Stomach (tissue), 4 donors: ENCODE measurements around the gene KIAA0232.

Experiments used
- CTCF ChIP-seq, 7 experiments: fragments of 450-650 bp in 4 of 7; fragments of 200-600 bp in 3 of 7; sonication (generic) in 3 of 7; IDR thresholded peaks; one replicate each; pipeline ENCODE4 v1.5.1; 2016 to 2019; ENCODE audit warnings: antibody characterized with exemption in 7 of 7, control low read depth in 2 of 7, mild to moderate bottlenecking in 1 of 7
- EP300 ChIP-seq: sonication (generic); formaldehyde crosslinking; IDR thresholded peaks from one replicate; pipeline ENCODE4 v1.6.1; 2017; ENCODE audit warnings: antibody characterized with exemption
- POLR2A ChIP-seq, 4 donors: fragments of 450-650 bp; IDR thresholded peaks; one replicate each; pipeline ENCODE4 v1.6.1; 2016; ENCODE audit warnings: antibody characterized with exemption in 4 of 4, control low read depth in 2 of 4, mild to moderate bottlenecking in 1 of 4, moderate library complexity in 1 of 4
- POLR2AphosphoS5 ChIP-seq, 3 donors: sonication (generic); formaldehyde crosslinking; IDR thresholded peaks; one replicate each; pipeline ENCODE4 v1.6.1; 2016; ENCODE audit warnings: antibody characterized with exemption in 3 of 3

- no peak for TF ChIP-seq CTCF (IDR thresholded peaks at IDR 0.05)
- TF ChIP-seq POLR2A (IDR thresholded peaks at IDR 0.05), result no peak
- TF ChIP-seq EP300, result no peak
- no peak for TF ChIP-seq POLR2AphosphoS5 (IDR thresholded peaks at IDR 0.05)
These were observed 145.6 kb downstream of the KIAA0232 start for GRCh38 chr4:6928081-6928480.
